ENCODE results near the gene SLC39A11. TPM values are rescaled to one million over a fixed set of nuclear protein-coding genes. Genes with fewer than 3 reads are reported as not detected.

SLC39A11 gene
- total RNA-seq, 4 donors from 2014 or later, result 55.1 to 123 (median 97.0) TPM

DNA sequence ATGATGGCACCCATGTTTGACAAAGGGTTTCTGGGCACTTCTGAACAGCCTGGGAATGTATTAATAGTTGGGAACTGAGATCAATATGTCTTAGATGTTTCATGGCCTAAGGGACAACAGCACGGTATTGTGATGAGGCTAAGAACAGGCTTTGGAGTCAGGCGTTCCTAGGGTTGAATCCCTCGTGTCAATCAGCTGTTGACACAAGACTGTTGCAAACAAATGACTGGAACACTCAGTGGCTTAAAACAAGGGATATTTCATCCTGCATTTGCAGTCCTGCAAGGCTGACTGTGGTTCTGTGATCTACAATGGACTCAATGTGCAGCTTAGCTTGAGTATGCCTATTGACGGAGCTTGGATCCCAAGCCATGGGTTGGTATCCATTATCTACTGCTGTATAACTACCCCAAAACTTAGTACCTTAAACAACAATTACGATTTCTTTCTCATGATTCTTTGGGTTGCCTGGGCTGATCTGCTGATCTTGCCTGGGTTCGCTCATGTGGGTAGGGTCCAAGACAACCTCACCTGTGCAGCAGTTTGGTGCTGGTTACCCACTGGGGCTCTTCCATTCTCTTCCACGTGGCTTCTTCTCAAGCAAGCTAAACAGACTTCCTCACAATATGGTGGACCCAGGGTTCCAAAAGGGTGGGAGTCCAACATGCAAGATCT is 472.4 kb downstream of the SLC39A11 start:
- no peaks in the 10 kb centered on the region for H3K4me1 ChIP-seq
- H3K27ac ChIP-seq, result no peak overlapping the region
- TF ChIP-seq POLR2A (IDR thresholded peaks at IDR 0.05), result no peak
- TF ChIP-seq, protein P1, sequence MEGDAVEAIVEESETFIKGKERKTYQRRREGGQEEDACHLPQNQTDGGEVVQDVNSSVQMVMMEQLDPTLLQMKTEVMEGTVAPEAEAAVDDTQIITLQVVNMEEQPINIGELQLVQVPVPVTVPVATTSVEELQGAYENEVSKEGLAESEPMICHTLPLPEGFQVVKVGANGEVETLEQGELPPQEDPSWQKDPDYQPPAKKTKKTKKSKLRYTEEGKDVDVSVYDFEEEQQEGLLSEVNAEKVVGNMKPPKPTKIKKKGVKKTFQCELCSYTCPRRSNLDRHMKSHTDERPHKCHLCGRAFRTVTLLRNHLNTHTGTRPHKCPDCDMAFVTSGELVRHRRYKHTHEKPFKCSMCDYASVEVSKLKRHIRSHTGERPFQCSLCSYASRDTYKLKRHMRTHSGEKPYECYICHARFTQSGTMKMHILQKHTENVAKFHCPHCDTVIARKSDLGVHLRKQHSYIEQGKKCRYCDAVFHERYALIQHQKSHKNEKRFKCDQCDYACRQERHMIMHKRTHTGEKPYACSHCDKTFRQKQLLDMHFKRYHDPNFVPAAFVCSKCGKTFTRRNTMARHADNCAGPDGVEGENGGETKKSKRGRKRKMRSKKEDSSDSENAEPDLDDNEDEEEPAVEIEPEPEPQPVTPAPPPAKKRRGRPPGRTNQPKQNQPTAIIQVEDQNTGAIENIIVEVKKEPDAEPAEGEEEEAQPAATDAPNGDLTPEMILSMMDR (IDR thresholded peaks at IDR 0.05), result no peak
- WGBS, 2 donors, result 86 to 91% methylated on average over 7 of the region's 7 CpGs
- no peak overlapping the region for H3K4me3 ChIP-seq (replicated peaks in 1 of 3)
- intact Hi-C loops (cut with DNase I), result no loop called here
- no peaks in the 10 kb centered on the region for H3K9me3 ChIP-seq
- no peak for DNase-seq
- no peaks in the 10 kb centered on the region for H3K36me3 ChIP-seq
- H3K27me3 ChIP-seq, result no peaks in the 10 kb centered on the region

DNA sequence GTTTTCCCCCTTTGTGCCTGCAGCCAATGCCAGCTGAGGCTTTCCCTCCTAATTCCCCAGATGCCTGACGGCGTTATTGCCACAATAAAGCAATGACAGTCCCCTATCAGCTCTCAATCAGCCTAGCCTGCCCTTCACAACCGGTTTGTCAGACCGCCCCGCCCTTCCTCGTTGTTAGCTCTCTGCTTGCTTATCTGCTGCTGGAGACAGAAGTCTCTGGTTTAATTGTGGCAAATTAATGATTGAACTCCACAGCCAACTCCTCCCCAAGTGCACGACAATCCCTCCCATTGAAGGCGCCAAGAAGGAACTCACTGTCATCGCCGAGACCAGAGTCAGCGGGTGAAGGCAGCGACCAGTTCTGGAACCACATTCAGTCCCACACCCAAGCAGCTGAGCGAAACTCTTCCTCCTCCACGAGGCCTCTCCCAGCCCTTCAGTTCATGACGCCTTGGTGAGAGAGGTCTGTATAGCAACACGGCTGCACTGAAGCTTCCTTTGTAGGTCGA is 474.4 kb downstream of the SLC39A11 start:
- intact Hi-C loops (cut with DNase I), result no loop called here
- Histone ChIP-seq H3K36me3 (no peaks in the 10 kb centered on the region), H3K27ac (no peak overlapping the region), H3K4me3 (replicated peaks in 1 of 3) (no peak overlapping the region), H3K27me3 (no peaks in the 10 kb centered on the region), H3K9me3 (no peaks in the 10 kb centered on the region), H3K4me1 (no peaks in the 10 kb centered on the region)
- TF ChIP-seq, protein P1 (IDR thresholded peaks at IDR 0.05), result no peak
- no peak for TF ChIP-seq POLR2A (IDR thresholded peaks at IDR 0.05)
- WGBS, 2 donors, result 17 to 24% methylated on average over 15 to 17 of the region's 17 CpGs
- no peak for DNase-seq

GRCh38 chr17:72617557-72617956 is 474.9 kb downstream of the SLC39A11 start:
- TF ChIP-seq, protein P1 (IDR thresholded peaks at IDR 0.05), result no peak
- no peak for TF ChIP-seq POLR2A (IDR thresholded peaks at IDR 0.05)
- H3K27me3 ChIP-seq, result no peaks in the 10 kb centered on the region
- 51 to 53% methylated on average over 6 of the region's 6 CpGs for WGBS, 2 donors

GRCh38 chr17:72616447-72616846 is 476.0 kb downstream of the SLC39A11 start:
- intact Hi-C loops (cut with DNase I), result no loop called here
- TF ChIP-seq, protein P1 (IDR thresholded peaks at IDR 0.05), result no peak
- no peak for TF ChIP-seq POLR2A (IDR thresholded peaks at IDR 0.05)

More at GRCh38 chr17:72617557-72617956, 474.9 kb downstream of the SLC39A11 start:
- Histone ChIP-seq H3K9me3 (no peaks in the 10 kb centered on the region), H3K4me3 (replicated peaks in 1 of 3) (no peak overlapping the region), H3K4me1 (no peaks in the 10 kb centered on the region), H3K36me3 (no peaks in the 10 kb centered on the region), H3K27ac (no peak overlapping the region)
- intact Hi-C loops (cut with DNase I), result no loop called here
- no peak for DNase-seq

DNA sequence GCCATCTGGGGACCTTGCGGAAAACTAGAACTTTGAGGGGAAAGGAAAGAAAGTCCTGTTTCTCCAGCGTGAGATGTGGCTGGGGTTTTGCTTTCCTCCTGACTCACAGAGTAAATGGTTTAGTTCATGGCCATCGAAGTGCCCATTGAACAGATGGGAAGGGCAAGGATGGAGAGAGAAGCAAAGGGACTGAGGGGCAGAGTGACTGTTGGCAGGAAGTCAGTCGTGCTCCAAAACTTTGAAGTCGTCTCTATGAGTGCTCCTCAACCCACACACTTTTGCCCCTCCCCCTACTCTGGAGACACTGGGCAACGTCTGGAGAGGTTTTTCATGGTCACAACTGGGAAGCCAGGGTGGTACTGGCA is 476.9 kb downstream of the SLC39A11 start:
- no peak for TF ChIP-seq POLR2A (IDR thresholded peaks at IDR 0.05)
- TF ChIP-seq, protein P1 (IDR thresholded peaks at IDR 0.05), result no peak
- WGBS, 2 donors, result 30 to 34% methylated on average over 6 of the region's 6 CpGs
- H3K27ac ChIP-seq, result no peak overlapping the region
- no peaks in the 10 kb centered on the region for H3K36me3 ChIP-seq
- no peaks in the 10 kb centered on the region for H3K4me1 ChIP-seq
- H3K4me3 ChIP-seq (replicated peaks in 1 of 3), result no peak overlapping the region
- no peaks in the 10 kb centered on the region for H3K27me3 ChIP-seq
- H3K9me3 ChIP-seq, result no peaks in the 10 kb centered on the region
- intact Hi-C loops (cut with DNase I), result no loop called here
- no peak for DNase-seq

More at GRCh38 chr17:72616447-72616846, 476.0 kb downstream of the SLC39A11 start:
- Histone ChIP-seq H3K27ac (no peak overlapping the region), H3K4me1 (no peaks in the 10 kb centered on the region), H3K9me3 (no peaks in the 10 kb centered on the region), H3K4me3 (replicated peaks in 1 of 3) (no peak overlapping the region), H3K36me3 (no peaks in the 10 kb centered on the region), H3K27me3 (no peaks in the 10 kb centered on the region)
- DNase-seq, result no peak
- 59 to 78% methylated on average over 4 of the region's 4 CpGs for WGBS, 2 donors

Measured in thyroid gland (tissue), 4 donors.